NCI-H226 (cell line): ENCODE results near the gene FIP1L1.
"Not testable (repeated sequence)": the region's sequence is repeated elsewhere in the genome, so short reads cannot be mapped to it uniquely, and the experiment has no call there.

Experiments used
- DNase-seq: peaks from one replicate; pipeline ENCODE4 v3.0.0-alpha.2; 2015

FIP1L1 gene

GRCh38 chr4:53377319-53378170 lies at the start of gene FIP1L1:
FIP1L1 (plus strand) TSS chr4:53377641; CDS start chr4:53377839, 198 bp downstream.
- DNase-seq: peak; percentile 79

- DNase-seq: not testable (repeated sequence)
These were observed 42.5 kb upstream of the FIP1L1 start for GRCh38 chr4:53334916-53335315.

- DNase-seq: not testable (repeated sequence)
These were observed 37.3 kb upstream of the FIP1L1 start for GRCh38 chr4:53340145-53340544.

- DNase-seq: not testable (repeated sequence)
These were observed 31.0 kb upstream of the FIP1L1 start for GRCh38 chr4:53346392-53346791.

GRCh38 chr4:53346920-53347852 lies 30.3 kb upstream of the FIP1L1 start:
- peak; percentile 77 for DNase-seq

GRCh38 chr4:53348046-53348445 lies 29.4 kb upstream of the FIP1L1 start:
- no peak for DNase-seq

GRCh38 chr4:53349091-53349491 lies 28.4 kb upstream of the FIP1L1 start:
- no peak for DNase-seq

GRCh38 chr4:53354012-53354722 lies 23.3 kb upstream of the FIP1L1 start:
- no peak for DNase-seq

- no peak for DNase-seq
These were observed 21.4 kb upstream of the FIP1L1 start for GRCh38 chr4:53355930-53356521.

- peak; percentile 10 for DNase-seq
These were observed 16.0 kb upstream of the FIP1L1 start for GRCh38 chr4:53361451-53361850.

- no peak for DNase-seq
These were observed 15.3 kb upstream of the FIP1L1 start for GRCh38 chr4:53362093-53362492.

- no peak for DNase-seq
These were observed 12.8 kb upstream of the FIP1L1 start for GRCh38 chr4:53364624-53365023.

- DNase-seq: no peak
These were observed 12.3 kb upstream of the FIP1L1 start for GRCh38 chr4:53365121-53365485.

- DNase-seq: peak; percentile 96
These were observed 11.7 kb upstream of the FIP1L1 start, which contains the start of gene SCFD2 for GRCh38 chr4:53365486-53366300. SCFD2 (minus strand) TSS chr4:53366061.

- DNase-seq: no peak
These were observed 11.1 kb upstream of the FIP1L1 start for GRCh38 chr4:53366301-53366716.

- DNase-seq: no peak
These were observed 9.7 kb upstream of the FIP1L1 start for GRCh38 chr4:53367721-53368120.

GRCh38 chr4:53371049-53371448 lies 6.4 kb upstream of the FIP1L1 start:
- no peak for DNase-seq

GRCh38 chr4:53371843-53372521 lies 5.5 kb upstream of the FIP1L1 start:
- no peak for DNase-seq

GRCh38 chr4:53374777-53375258 lies 2.6 kb upstream of the FIP1L1 start:
- DNase-seq: no peak

GRCh38 chr4:53376900-53377299 lies 541 bp upstream of the FIP1L1 start:
- no peak for DNase-seq

GRCh38 chr4:53378171-53378482 lies 686 bp downstream of the FIP1L1 start:
- no peak for DNase-seq
